ENCODE measurements around the gene SLC19A1. TPM values are rescaled to one million over a fixed set of nuclear protein-coding genes. Genes with fewer than 3 reads are reported as not detected.

SLC19A1 gene
- total RNA-seq, 4 donors from 2014 or later = 6.5 to 18.3 (median 8.1) TPM

- no peak for TF ChIP-seq CTCF (IDR thresholded peaks at IDR 0.05; ENCODE audit: low read depth)
Observed at GRCh38 chr21:45588086-45588825, 46.0 kb upstream of the SLC19A1 start.

- TF ChIP-seq CTCF (IDR thresholded peaks at IDR 0.05; ENCODE audit: low read depth) = no peak
Observed at GRCh38 chr21:45586289-45586858, 44.1 kb upstream of the SLC19A1 start.

- TF ChIP-seq CTCF (IDR thresholded peaks at IDR 0.05; ENCODE audit: low read depth) = no peak
Observed at GRCh38 chr21:45584786-45585185, 42.5 kb upstream of the SLC19A1 start.

- no peak for TF ChIP-seq CTCF (IDR thresholded peaks at IDR 0.05; ENCODE audit: low read depth)
Observed at GRCh38 chr21:45583831-45584509, 41.7 kb upstream of the SLC19A1 start.

- no peak for TF ChIP-seq CTCF (IDR thresholded peaks at IDR 0.05; ENCODE audit: low read depth)
Observed at GRCh38 chr21:45582128-45582527, 39.9 kb upstream of the SLC19A1 start.

GRCh38 chr21:45581322-45581712 lies 39.1 kb upstream of the SLC19A1 start:
- TF ChIP-seq CTCF (IDR thresholded peaks at IDR 0.05; ENCODE audit: low read depth) = no peak

GRCh38 chr21:45580576-45581321 lies 38.5 kb upstream of the SLC19A1 start:
- no peak for TF ChIP-seq CTCF (IDR thresholded peaks at IDR 0.05; ENCODE audit: low read depth)

All from subcutaneous adipose tissue (tissue), 4 donors.